IPS-NIHi7 (cell line): ENCODE measurements around the gene KCNK7.
"Not testable (repeated sequence)": the region's sequence is repeated elsewhere in the genome, so short reads cannot be mapped to it uniquely, and the experiment has no call there.

ENCODE experiments used
- DNase-seq: peaks from one replicate; pipeline ENCODE4 v3.0.0; 2012; ENCODE audit warnings: mixed read lengths; ENCODE audit errors: extremely low spot score

Gene KCNK7

DNA sequence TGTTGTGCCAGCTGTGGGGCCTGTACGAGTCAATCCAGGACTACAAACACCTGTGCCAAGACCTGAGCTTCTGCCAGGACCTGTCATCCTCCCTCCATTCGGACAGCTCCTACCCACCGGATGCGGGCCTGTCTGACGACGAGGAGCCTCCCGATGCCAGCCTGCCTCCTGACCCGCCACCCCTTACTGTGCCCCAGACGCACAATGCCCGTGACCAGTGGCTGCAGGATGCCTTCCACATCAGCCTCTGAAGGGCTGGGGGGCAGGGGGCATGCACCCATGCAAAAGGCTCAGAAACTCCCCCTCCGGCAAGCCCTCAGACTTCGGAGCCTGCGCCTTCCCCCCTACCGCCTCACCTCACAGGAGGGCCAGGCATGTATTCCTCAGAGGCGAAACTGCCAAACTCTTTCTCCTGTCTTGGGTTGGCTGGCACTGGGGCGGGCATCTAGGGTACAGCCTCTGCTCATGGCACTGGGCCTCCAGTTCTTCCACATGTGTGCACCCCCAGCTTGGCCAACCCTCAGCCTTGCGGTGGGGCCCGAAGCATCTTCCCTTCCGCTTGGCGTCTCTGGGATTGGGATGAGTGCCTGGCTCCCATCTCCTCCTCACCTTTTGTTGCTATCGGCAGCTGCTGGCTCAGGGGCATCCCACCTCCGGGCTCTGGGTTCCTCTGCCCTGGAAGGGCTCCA is 22.1 kb downstream of the KCNK7 start:
- DNase-seq, result no peak

DNA sequence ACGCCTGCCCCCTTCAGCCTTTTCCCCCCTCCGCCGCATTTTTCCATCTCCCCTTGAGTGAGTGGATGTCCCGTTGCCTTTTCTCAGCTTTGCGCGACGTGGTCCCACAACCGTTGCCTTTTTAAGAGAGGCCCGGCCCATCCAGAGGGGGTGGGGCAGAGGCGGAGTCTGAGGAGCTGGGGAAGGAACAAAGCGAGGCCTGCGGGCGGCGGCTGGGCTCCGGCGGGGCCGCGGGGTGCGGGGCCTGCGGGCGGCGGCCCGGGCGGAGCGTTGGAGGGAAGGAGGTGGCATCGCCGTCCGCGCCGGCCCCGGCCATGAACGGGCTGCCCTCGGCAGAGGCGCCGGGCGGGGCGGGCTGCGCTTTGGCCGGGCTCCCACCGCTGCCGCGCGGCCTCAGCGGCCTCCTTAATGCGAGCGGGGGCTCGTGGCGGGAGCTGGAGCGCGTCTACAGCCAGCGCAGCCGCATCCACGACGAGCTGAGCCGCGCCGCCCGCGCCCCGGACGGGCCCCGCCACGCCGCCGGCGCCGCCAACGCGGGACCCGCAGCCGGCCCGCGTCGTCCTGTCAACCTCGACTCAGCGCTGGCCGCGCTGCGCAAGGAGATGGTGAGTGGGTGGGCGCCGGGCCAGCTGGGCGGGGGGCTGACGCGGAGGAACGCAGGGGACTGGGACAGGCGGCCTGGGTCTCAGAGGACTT is 23.1 kb downstream of the KCNK7 start, which contains the start of gene FAM89B:
Gene FAM89B (plus strand): TSS at position 183 of the 696 bp plus-strand sequence. CDS start 132 bp downstream, at position 315.
- DNase-seq, result peak; percentile 74

DNA sequence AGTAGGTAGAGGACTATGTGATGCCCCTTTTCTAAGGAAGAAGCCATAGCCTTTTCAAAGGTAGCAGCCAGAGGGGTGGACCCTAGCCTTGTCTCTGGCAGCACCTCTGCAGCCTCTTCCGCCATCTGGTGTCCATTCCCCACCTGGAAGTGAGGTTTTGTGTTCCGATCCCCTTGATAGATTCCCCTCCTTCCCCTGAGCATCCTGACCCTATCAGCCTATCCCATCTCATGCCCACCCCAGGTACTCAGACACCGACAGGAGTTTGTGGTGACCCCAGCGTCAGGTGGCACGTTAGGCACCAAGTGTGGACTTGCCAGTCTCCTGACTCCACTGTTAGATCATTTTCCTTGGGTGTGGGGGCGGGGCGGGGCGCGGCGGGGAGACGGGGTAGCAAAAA is 23.7 kb downstream of the KCNK7 start:
- DNase-seq, result no peak

DNA sequence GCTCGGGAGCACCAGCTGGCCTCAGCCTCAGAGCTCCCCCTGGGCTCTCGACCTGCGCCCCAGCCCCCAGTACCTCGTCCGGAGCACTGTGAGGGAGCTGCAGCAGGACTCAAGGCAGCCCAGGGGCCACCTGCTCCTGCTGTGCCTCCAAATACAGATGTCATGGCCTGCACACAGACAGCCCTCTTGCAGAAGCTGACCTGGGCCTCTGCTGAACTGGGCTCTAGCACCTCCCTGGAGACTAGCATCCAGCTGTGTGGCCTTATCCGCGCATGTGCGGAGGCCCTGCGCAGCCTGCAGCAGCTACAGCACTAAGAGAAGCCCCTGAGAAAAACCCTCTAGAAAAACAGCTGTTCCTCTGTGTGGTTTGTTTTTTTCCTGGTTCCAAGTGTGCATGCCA is 24.2 kb downstream of the KCNK7 start:
- DNase-seq, result no peak

DNA sequence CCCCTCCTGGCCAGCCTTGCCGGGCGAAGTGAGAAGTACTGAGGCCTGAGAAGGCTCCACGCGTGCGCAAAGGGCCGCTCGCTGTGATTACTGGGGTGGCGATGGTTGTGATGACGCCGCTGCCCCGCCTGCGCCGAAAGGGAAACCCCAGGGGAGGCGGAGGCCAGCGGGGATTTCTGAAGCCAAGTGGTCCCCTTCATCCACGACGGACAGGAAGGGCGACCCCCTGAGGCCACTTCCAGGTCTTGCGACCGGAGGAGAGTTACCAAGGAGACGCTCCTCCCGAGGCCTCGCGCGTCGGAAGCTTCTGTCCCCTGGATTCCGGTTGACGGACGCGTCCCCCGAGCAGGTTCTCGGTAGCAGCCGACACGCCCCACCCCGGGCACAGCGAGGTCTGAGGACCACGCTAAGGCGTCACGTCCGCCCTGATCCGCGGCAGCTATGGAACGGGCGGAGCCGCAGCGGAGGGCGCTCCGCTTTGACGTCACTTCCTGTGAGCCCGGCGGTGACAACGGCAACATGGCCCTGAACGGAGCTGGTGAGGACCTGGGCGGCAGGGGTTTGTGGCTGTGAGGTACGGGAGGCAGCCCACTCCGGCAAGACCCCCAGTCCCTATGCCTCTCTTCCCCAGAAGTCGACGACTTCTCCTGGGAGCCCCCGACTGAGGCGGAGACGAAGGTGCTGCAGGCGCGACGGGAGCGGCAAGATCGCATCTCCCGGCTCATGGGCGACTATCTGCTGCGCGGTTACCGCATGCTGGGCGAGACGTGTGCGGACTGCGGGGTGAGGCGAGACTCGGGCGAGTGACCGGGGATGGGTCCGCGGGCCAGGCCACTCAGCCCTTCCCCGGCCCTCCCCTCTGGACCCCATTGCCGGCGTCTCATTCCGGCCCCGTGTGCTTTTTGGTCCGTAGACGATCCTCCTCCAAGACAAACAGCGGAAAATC is 25.4 kb downstream of the KCNK7 start, which contains the start of gene ZNRD2:
Gene ZNRD2 (plus strand): TSS at position 505 of the 946 bp plus-strand sequence. CDS start 15 bp downstream, at position 520.
- DNase-seq, result peak; percentile 95

DNA sequence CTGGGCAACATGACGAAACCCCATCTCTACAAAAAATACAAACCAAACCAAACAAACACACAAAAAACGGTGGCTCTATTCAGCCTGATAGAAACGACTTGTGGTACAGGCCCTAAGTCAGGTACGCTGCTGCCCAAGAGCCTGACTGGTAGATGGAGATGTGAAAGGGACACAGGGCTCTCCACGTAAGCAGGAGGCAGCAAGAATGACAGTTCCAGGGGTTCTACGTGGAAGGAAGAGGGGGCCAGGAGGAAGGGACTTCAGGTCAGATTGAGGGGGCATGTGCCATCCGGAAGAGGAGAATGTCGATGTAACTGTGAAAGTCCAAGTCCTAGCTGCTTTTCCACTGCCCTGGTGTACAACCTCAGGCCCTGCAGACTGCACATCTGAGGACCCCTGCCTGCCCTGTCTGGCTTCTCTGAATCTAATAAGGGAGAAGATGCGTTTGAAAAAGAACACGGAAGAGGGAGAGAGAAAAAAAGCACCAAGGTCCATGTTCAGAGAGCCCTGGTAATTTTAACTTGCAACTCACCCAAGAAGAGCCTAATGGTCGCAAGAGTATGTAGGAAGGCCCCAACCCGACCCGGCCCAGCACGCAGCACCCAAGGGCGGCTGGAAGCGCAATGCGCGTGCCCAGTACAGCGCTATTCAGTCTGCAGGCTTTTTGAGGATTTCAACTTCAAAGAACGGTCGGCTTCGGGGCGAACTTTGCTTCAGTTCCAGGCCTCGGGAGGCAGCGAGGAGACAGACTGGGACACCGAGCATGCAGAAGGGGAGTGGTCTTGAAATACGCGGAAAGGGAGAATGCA is 26.2 kb downstream of the KCNK7 start:
- no peak for DNase-seq

DNA sequence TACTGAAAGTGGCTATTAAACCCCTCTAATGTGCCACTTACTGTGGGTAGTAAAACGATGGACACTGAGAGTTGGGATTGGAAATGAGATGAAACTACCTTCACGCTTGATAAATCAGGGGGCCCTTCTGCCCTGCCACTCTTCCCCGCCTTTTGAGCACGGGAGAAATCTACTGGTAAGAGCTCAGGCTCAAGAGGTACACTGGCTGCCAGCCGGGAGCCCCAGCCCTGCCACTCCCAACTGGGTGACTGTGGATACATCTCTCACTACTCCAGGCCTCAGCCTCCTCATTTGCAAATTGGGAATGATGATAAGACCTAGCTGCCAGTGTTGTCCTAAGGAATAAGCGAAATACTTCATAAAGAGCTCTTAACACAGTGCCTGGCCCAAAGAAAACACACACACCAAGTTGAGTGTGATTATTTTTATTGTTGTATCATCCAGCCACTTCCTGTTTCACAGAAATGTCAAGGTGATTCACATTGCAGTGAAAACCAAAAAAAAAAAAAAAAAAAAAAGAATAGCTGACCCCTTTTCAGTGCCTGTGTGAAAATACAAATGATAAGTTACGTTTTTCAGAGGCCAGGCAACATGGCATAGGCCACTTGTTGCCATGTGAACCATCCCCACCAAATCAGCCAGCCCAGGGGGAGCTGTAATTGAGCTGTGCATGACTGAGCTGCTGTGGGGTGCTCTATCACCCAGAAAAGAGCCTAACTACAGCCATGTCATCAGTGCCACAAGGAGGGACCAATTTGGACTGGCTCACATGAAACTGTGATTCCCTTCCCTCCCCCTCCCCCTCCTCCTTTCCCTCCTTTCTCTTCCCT is 29.8 kb downstream of the KCNK7 start:
- no peak for DNase-seq

DNA sequence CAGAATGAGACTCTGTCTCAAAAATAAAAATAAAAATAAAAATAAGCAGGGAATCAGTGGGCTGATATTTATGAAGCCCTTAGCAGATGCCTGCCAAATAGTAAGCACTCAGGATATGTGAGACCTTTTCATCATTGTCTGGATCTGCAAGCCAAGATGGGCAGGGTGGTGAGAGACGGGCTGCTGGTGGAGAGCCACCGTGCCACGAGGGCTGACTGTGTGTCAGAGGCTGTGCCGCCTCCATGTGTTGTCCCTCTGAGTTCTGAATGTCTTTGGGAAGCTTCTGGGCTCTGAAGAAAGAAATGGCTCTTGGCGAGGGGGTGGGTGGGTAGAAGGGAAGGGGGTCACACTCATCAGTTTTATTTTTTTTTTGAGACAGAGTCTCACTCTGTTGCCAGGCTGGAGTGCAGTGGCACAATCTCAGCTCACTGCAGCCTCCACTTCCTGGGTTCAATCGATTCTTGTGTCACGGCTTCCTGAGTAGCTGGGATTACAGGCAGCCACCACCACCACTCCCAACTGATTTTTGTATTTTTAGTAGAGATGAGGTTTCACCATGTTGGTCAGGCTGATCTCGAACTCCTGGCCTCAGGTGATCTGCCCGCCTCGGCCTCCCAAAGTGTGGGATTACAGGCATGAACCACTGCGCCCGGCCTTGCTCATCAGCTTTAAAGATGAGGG is 30.6 kb downstream of the KCNK7 start:
- DNase-seq, result not testable (repeated sequence)

DNA sequence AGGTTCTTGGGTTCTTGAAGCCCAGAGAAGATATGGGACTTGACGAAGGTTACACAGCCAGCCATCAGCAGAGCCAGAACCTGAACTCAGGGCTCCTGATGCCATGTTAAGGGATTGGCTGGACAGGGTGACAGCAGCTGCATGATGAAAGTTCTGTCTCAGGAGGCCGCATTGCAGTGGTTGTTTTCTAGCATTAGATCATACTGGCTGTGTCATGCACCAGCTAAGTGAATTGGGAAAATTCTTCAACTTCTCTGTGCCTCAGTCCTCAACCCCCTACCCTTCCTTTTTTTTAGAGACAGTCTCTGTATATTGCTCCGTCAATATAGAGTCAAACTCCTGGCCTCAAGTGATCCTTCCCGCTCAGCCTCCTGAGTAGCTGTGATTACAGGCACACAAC is 32.0 kb downstream of the KCNK7 start:
- DNase-seq, result no peak

DNA sequence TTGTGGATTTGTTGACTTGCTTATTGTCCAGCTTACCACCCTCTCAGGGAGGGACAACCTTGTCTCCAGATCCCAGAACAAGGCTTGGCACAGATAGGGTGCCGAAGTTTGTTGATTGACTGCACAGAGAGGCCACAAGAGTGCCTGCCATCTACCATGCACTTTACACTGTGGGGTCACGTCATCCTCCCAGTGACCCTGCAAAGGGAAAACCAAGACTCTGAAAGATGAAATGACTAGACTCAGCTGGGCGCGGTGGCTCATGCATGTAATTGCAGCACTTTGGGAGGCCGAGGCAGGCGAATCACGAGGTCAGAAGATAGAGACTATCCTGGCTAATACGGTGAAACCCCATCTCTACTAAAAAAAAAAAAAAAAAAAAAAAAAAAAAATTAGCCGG is 32.8 kb downstream of the KCNK7 start:
- no peak for DNase-seq

DNA sequence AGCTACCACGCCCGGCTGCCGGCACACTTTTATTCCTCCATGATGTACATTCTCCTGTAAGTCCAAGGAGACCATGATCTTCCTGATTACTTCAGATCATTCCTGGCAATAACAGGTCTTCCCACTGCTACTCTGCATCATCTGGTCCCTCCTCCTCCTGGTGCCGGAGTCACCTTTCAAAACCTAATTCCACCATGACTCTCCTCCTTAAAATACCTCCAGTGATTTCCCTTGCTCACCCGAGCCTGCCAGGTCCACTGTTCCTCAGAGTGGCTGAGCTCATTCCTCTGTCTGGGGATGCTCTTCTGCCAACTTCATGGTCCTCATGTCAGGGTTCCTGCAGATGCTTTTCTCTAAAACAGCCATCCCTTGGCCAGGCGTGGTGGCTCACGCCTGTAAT is 33.6 kb downstream of the KCNK7 start:
- no peak for DNase-seq

DNA sequence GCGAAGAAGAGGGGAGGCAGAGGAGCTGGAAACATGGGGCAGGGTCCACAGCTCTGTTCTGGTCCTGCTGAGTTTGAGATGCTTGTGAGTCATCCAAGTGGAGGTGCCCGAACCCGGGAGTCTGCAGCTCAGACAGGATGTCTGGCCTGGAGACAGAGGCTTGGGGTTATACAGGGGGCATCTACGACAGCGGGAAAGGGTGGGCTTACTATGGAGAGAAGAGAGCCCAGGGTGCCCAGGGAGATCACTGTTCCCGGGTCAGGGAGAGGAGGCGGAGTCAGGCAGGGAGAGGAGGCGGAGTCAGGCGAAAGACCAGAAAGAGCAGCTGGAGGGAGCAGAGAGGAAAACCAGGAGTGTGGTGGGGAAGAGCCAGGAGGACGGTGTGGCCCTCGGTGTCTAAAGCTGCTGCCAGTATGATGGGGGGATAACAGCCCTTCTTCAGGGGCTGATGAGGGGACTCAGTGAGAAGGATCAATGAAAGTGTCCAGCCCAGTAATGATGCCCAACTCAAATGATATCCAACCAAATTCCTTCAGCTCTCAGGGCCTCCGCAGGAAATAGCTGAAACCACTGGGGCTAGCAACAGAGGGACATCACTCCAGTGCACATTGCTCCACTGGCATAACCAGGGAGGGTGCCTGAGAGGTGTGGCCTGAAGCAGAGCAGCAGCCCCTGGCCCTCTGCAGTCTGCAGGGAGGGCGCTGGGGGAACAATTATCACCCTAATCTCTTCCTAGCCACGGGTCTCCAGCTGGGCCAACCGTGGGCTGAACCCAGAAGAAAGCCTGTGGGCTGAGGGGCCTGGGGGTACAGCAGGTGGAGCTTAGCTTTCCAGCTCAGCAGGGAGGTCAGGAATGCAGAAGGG is 34.8 kb downstream of the KCNK7 start:
- DNase-seq, result peak; percentile 71

DNA sequence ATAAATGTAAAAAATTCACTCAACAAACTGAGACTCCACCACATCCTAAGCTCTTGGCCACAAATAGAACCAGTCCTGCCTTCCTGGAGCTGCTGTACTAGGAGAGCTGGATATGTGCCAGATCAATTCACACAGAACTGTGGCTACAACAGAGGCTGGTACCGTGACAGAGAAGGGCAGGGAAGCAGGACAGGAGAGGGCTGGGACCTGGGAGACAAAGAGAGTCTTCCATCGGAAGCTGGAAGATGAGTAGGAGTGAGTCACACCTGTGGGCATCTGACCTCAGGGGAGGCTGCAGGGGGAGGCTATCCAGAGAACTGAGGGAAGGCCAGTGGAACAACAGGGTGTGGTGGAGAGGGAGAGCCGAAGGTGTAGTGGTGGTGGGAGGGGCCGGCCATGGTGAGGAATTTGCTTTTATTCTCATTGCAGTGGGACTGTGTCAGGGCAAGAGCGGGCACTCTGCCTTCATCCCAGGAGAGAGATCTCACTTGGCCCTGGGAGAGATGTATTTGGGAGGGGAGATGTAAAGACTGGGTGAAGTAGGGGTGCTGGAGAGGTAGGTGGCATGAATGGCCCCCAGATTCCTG is 35.6 kb downstream of the KCNK7 start:
- no peak for DNase-seq

DNA sequence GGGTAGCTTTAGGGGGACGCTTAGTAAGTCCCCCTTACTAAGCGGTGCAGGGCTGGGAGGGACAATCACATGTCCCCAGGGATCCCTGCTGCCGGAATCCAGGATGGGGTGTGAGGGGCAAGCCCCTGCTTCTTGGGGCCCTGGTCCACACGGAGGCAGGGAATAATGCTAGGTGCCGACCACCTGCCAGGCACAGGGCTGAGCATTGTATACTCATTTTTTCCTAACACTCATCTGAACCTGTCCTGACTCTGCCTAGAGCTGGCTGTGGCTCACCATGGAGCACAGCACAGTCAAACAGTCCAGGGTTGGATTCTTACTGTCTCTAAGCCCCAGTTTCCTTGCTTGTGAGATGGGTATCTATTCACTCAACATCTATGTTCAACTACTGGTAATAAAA is 36.1 kb downstream of the KCNK7 start:
- no peak for DNase-seq

DNA sequence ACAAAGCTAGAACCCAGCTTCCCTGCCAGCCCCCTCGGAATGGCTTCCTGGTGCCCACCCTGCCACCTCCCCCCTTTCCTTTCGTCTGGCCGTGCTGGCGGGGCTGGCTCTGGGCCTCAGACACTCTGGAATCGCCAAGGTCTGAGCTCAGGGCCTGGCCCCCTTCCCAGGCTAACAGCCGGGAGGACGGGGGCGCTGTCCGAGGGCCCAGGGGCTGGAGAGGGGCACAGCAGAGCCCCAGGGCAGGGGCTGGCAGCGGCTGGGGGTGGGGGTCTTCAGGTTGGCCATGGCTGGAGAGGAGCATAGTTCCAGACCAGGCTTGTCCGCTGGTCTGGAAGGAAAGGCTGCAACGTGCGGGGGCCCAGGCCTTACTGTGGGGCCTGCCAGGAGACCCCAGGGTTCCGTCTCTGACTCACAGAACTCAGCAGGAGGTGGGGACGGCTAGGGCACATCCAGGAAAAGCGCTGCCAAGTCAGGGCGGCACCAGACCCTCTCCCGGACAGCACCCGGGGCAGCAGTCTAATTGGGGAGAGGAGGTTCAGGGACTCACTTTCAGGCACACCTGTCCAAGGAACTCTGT is 36.6 kb downstream of the KCNK7 start:
- no peak for DNase-seq

DNA sequence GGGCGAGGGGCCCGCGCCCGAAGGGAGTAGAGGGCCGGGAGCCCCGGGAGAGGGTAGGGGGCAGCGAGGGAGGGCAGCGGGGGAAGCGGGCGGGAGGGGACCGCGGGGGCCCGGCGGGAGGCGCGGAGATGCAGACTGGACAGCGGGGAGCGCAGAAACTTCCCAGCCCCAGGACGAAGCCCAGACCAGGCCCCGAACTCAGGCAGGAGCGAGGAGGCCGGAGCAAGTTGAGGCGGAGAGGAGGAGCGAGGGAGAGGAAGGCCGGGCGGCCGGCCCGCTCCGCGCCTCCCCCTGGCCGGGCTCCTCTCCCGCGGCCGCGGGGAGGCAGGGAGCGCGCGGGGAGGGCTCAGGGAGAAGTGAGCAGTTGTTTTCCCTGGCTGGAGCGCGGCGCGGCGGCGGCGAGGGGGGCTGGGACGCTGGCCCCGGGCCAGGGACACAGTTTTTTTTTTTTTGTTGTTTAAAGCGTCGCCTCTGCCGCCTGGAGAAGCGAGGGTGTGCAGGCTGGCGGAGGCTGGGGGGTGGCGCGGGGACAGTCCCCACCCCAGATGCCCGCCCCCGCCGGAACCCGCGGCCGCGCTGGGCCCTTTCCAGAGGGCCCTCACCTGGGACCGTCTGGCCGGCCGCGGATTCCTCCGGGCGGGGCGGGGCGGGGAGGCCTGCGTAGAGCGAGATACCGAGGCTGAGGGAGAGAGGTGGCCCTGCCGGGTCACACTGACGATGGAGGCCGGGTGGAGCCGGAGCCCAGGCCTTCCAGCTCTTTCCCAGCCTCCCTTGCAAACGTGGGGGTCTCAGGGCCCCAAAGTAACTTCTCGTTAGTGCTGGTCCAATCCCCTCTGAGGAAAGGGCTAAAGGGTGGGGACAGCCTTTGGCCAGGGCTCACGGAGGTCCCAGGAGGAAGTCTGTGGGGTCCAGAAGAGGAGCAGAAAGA is 37.3 kb downstream of the KCNK7 start, which contains the start of gene LTBP3:
Gene LTBP3 (minus strand): TSS at position 358 of the 928 bp plus-strand sequence. CDS start 400 bp downstream, outside the sequence.
- DNase-seq, result peak; percentile 68
